Activated CD8-positive, alpha-beta T cell treated with anti-CD3 and anti-CD28 coated beads, Interleukin-2, amount 10 ng/mL, durations not matched to agents 7 days and 5 days (primary cell): ENCODE results near the gene ZNF624. TPM values are rescaled to one million over a fixed set of nuclear protein-coding genes. Genes with fewer than 3 reads are reported as not detected.

Source experiments
- ATAC-seq: fragments of 150-1000 bp; cut with Tn5 transposase; one replicate; pipeline ENCODE4 v1.10.0; 2021; ENCODE audit warnings: moderate library complexity
- CTCF ChIA-PET: fragments of 350-600 bp; sonication (Branson Sonifier 250); formaldehyde crosslinking; loops from one replicate; lab custom pipeline; 2021; ENCODE audit warnings: antibody characterized with exemption; lab: Charles Lee
- POLR2A ChIA-PET: fragments of 350-600 bp; sonication (Branson Sonifier 250); formaldehyde crosslinking; loops from one replicate; lab custom pipeline; 2021; ENCODE audit warnings: antibody characterized with exemption; lab: Charles Lee
- DNase-seq: peaks from one replicate; pipeline ENCODE4 v3.0.0-alpha.2; 2020
- H3K27ac Mint-ChIP-seq: one replicate; pipeline ENCODE4 v1.8.0; 2021; ENCODE audit warnings: mild to moderate bottlenecking, mixed read lengths
- H3K27me3 Mint-ChIP-seq: one replicate; pipeline ENCODE4 v1.8.0; 2021; ENCODE audit warnings: low read depth, mixed read lengths
- H3K36me3 Mint-ChIP-seq: one replicate; pipeline ENCODE4 v1.8.0; 2021; ENCODE audit warnings: low read depth, mixed read lengths
- H3K4me1 Mint-ChIP-seq: one replicate; pipeline ENCODE4 v1.8.0; 2021; ENCODE audit warnings: low read depth, mixed read lengths
- H3K4me3 Mint-ChIP-seq: one replicate; pipeline ENCODE4 v1.8.0; 2021; ENCODE audit warnings: mild to moderate bottlenecking, mixed read lengths
- H3K9me3 Mint-ChIP-seq: one replicate; pipeline ENCODE4 v1.8.0; 2022; ENCODE audit warnings: mixed read lengths; ENCODE audit not compliant: insufficient read depth
- total RNA-seq, 2 experiments: library from RNA; stranded (reverse); gene quantifications; one replicate each; pipeline ENCODE4 v1.2.3, GENCODE V29; 2021

The ZNF624 gene
- total RNA-seq, 2 experiments from 2014 or later, result 4.1 to 4.5 TPM

GRCh38 chr17:16661217-16661616 is 7.6 kb upstream of the ZNF624 start:
- Mint-ChIP-seq H3K4me3 (no peak overlapping the region), H3K36me3 (no peaks in the 10 kb centered on the region), H3K9me3 (no peaks in the 10 kb centered on the region), H3K4me1 (no peaks in the 10 kb centered on the region), H3K27me3 (peaks cover 32% of the 10 kb centered on the region), H3K27ac (no peak overlapping the region)
- POLR2A ChIA-PET, result no interaction called here
- DNase-seq, result no peak
- CTCF ChIA-PET, result no interaction called here
- ATAC-seq, result no peak

GRCh38 chr17:16652847-16653366 is 743 bp downstream of the ZNF624 start:
- Mint-ChIP-seq H3K27me3 (peaks cover 11% of the 10 kb centered on the region), H3K36me3 (peaks cover 5% of the 10 kb centered on the region), H3K27ac (peak overlapping the region; percentile 56), H3K4me3 (peak overlapping the region; percentile 81), H3K9me3 (no peaks in the 10 kb centered on the region), H3K4me1 (peaks cover 12% of the 10 kb centered on the region)
- DNase-seq, result no peak
- POLR2A ChIA-PET, result no interaction called here
- CTCF ChIA-PET, result interaction anchor here (3.0 kb wide), 1 partner anchor 64 kb away, joined by 13 read pairs; no protein-coding TSS in a partner anchor
- no peak for ATAC-seq

- ATAC-seq (no peak), DNase-seq (no peak)
- POLR2A ChIA-PET, result no interaction called here
- H3K4me1 Mint-ChIP-seq, result peaks cover 12% of the 10 kb centered on the region
- no peak overlapping the region for H3K4me3 Mint-ChIP-seq
- no peak overlapping the region for H3K27ac Mint-ChIP-seq
- no peaks in the 10 kb centered on the region for H3K9me3 Mint-ChIP-seq
- peaks cover 11% of the 10 kb centered on the region for H3K27me3 Mint-ChIP-seq
- CTCF ChIA-PET, result interaction anchor here (3.0 kb wide), 1 partner anchor 63 kb away, joined by 13 read pairs; no protein-coding TSS in a partner anchor
- peaks cover 6% of the 10 kb centered on the region for H3K36me3 Mint-ChIP-seq
Observed at GRCh38 chr17:16652252-16652651, 1.4 kb downstream of the ZNF624 start.

- peaks cover 12% of the 10 kb centered on the region for H3K4me1 Mint-ChIP-seq
- DNase-seq (no peak), ATAC-seq (no peak)
- ChIA-PET CTCF (no interaction called here), POLR2A (no interaction called here)
- H3K27ac Mint-ChIP-seq, result no peak overlapping the region
- no peaks in the 10 kb centered on the region for H3K9me3 Mint-ChIP-seq
- no peak overlapping the region for H3K4me3 Mint-ChIP-seq
- H3K36me3 Mint-ChIP-seq, result peaks cover 13% of the 10 kb centered on the region
- peaks cover 5% of the 10 kb centered on the region for H3K27me3 Mint-ChIP-seq
Observed at GRCh38 chr17:16649585-16649984, 4.1 kb downstream of the ZNF624 start.

GRCh38 chr17:16639438-16639837 is 14.2 kb downstream of the ZNF624 start:
- Mint-ChIP-seq H3K4me3 (no peak overlapping the region), H3K9me3 (peaks cover 11% of the 10 kb centered on the region), H3K27ac (no peak overlapping the region), H3K4me1 (no peaks in the 10 kb centered on the region), H3K36me3 (peaks cover 33% of the 10 kb centered on the region), H3K27me3 (no peaks in the 10 kb centered on the region)
- POLR2A ChIA-PET, result interaction anchor here (0.6 kb wide), 1 partner anchor 167 kb away, joined by 3 read pairs; no protein-coding TSS in a partner anchor
- no peak for ATAC-seq
- CTCF ChIA-PET, result no interaction called here
- DNase-seq, result no peak

GRCh38 chr17:16623282-16623681 is 30.4 kb downstream of the ZNF624 start:
- H3K36me3 Mint-ChIP-seq, result peaks cover 41% of the 10 kb centered on the region
- H3K4me1 Mint-ChIP-seq, result no peaks in the 10 kb centered on the region
- POLR2A ChIA-PET, result no interaction called here
- no peak overlapping the region for H3K4me3 Mint-ChIP-seq
- no peak overlapping the region for H3K27ac Mint-ChIP-seq
- H3K9me3 Mint-ChIP-seq, result peaks cover 68% of the 10 kb centered on the region
- CTCF ChIA-PET, result no interaction called here
- no peak for ATAC-seq
- no peaks in the 10 kb centered on the region for H3K27me3 Mint-ChIP-seq
- DNase-seq, result no peak

GRCh38 chr17:16622540-16623277 is 30.9 kb downstream of the ZNF624 start:
- ChIA-PET POLR2A (no interaction called here), CTCF (no interaction called here)
- Mint-ChIP-seq H3K27me3 (no peaks in the 10 kb centered on the region), H3K4me1 (no peaks in the 10 kb centered on the region), H3K27ac (no peak overlapping the region), H3K36me3 (peaks cover 37% of the 10 kb centered on the region), H3K9me3 (peaks cover 65% of the 10 kb centered on the region), H3K4me3 (no peak overlapping the region)
- no peak for DNase-seq
- no peak for ATAC-seq

- ChIA-PET CTCF (no interaction called here), POLR2A (no interaction called here)
- DNase-seq (no peak), ATAC-seq (no peak)
- peaks cover 5% of the 10 kb centered on the region for H3K36me3 Mint-ChIP-seq
- no peak overlapping the region for H3K27ac Mint-ChIP-seq
- no peaks in the 10 kb centered on the region for H3K4me1 Mint-ChIP-seq
- H3K4me3 Mint-ChIP-seq, result no peak overlapping the region
- no peaks in the 10 kb centered on the region for H3K27me3 Mint-ChIP-seq
- peaks cover 60% of the 10 kb centered on the region for H3K9me3 Mint-ChIP-seq
Observed at GRCh38 chr17:16617481-16618060, 36.1 kb downstream of the ZNF624 start.

- Mint-ChIP-seq H3K27me3 (peaks cover 6% of the 10 kb centered on the region), H3K4me1 (no peaks in the 10 kb centered on the region), H3K4me3 (no peak overlapping the region), H3K36me3 (no peaks in the 10 kb centered on the region), H3K27ac (no peak overlapping the region), H3K9me3 (peaks cover 10% of the 10 kb centered on the region)
- ChIA-PET CTCF (no interaction called here), POLR2A (no interaction called here)
- DNase-seq (no peak), ATAC-seq (no peak)
Observed at GRCh38 chr17:16599537-16599936, 54.1 kb downstream of the ZNF624 start.

GRCh38 chr17:16593356-16594102 is 60.1 kb downstream of the ZNF624 start:
- no peak for ATAC-seq
- Mint-ChIP-seq H3K36me3 (no peaks in the 10 kb centered on the region), H3K27me3 (peaks cover 18% of the 10 kb centered on the region), H3K4me1 (peaks cover 9% of the 10 kb centered on the region), H3K4me3 (no peak overlapping the region), H3K9me3 (peaks cover 10% of the 10 kb centered on the region), H3K27ac (no peak overlapping the region)
- DNase-seq, result no peak
- ChIA-PET POLR2A (no interaction called here), CTCF (interaction anchor here (1.6 kb wide), 1 partner anchor 9 kb away, joined by 6 read pairs; no protein-coding TSS in a partner anchor)

GRCh38 chr17:16589097-16589969 is 64.3 kb downstream of the ZNF624 start:
- DNase-seq (peak; percentile 93), ATAC-seq (peak; percentile 92)
- ChIA-PET CTCF (interaction anchor here (0.6 to 2.5 kb wide), 27 partner anchors 9 to 226 kb away, joined by 3 to 30 read pairs (median 4); partner anchors contain the start of genes ZNF287 and ZNF624), POLR2A (interaction anchor here (1.0 kb wide), 1 partner anchor 53 kb away, joined by 5 read pairs; no protein-coding TSS in a partner anchor)
- Mint-ChIP-seq H3K27me3 (peaks cover 43% of the 10 kb centered on the region), H3K4me3 (peak overlapping the region; percentile 69), H3K36me3 (no peaks in the 10 kb centered on the region), H3K27ac (no peak overlapping the region), H3K4me1 (peaks cover 14% of the 10 kb centered on the region), H3K9me3 (peaks cover 4% of the 10 kb centered on the region)
